ENCODE data around the gene SLC31A1. TPM values are rescaled to one million over a fixed set of nuclear protein-coding genes. Genes with fewer than 3 reads are reported as not detected.

The SLC31A1 gene
- total RNA-seq, 1 experiment from 2014 or later: 34.4 TPM

DNA sequence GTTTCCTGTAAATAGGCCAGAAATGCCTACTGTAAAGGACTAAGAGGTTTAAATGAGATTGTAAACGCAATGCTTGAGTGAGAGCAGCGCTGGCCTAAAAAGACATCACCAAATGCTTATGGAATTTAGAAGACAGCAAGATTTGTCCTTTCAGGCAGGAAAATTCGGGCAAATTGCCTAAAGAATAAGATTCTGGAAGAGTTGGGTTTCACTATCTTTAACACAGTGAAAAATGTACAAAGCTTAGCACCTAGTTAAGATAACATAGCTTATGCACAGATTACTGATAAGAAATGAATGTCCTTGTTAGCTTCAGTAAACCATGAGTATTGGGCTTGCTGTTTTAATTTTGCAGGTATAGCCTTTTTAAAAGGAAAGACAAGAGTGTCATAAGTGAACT lies 4.9 kb upstream of the SLC31A1 start:
- no CpG with 5 or more reads among the region's 3 CpGs for WGBS (ENCODE audit: extremely low coverage, insufficient read length, low lambda C conversion rate)
- no peaks in the 10 kb centered on the region for H3K9me3 ChIP-seq (ENCODE audit: control insufficient read depth, low read depth, low read length)
- TF ChIP-seq, protein P1, sequence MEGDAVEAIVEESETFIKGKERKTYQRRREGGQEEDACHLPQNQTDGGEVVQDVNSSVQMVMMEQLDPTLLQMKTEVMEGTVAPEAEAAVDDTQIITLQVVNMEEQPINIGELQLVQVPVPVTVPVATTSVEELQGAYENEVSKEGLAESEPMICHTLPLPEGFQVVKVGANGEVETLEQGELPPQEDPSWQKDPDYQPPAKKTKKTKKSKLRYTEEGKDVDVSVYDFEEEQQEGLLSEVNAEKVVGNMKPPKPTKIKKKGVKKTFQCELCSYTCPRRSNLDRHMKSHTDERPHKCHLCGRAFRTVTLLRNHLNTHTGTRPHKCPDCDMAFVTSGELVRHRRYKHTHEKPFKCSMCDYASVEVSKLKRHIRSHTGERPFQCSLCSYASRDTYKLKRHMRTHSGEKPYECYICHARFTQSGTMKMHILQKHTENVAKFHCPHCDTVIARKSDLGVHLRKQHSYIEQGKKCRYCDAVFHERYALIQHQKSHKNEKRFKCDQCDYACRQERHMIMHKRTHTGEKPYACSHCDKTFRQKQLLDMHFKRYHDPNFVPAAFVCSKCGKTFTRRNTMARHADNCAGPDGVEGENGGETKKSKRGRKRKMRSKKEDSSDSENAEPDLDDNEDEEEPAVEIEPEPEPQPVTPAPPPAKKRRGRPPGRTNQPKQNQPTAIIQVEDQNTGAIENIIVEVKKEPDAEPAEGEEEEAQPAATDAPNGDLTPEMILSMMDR (conservative IDR thresholded peaks at IDR 0.05): no peak
- Mint-ChIP-seq H3K27ac (no peak overlapping the region), H3K4me1 (peaks cover 8 to 11% of the 10 kb centered on the region in 2 experiments), H3K27me3 (ENCODE audit: low read depth) (no peaks in the 10 kb centered on the region), H3K36me3 (ENCODE audit: insufficient read depth in 1 of 3, low read depth in 3 of 3) (no peaks in the 10 kb centered on the region; a peak in 1 of 7 replicates), H3K9me3 (no peaks in the 10 kb centered on the region; a peak in 1 of 5 replicates), H3K4me3 (no peak overlapping the region)
- no peak for DNase-seq
- H3K79me1 ChIP-seq (ENCODE audit: insufficient read depth, low read depth, low read length, poor library complexity, severe bottlenecking): no peaks in the 10 kb centered on the region
- no peaks in the 10 kb centered on the region; the same call in 1 of the 2 replicates for H3K4me1 ChIP-seq (ENCODE audit: insufficient read depth, low read length)
- H3K56ac ChIP-seq (ENCODE audit: insufficient read length, low read depth, low read length): no peak overlapping the region
- H2BK120ac ChIP-seq (ENCODE audit: low read depth, low read length, poor library complexity, severe bottlenecking): no peak overlapping the region
- H2BK20ac ChIP-seq (ENCODE audit: low read depth, low read length, poor library complexity, severe bottlenecking): no peak overlapping the region
- no peak overlapping the region for H3K9ac ChIP-seq (ENCODE audit: extremely low read depth, insufficient read length, low read length)
- H2AFZ ChIP-seq (ENCODE audit: low read length): no peak overlapping the region
- no peaks in the 10 kb centered on the region for H3K27me3 ChIP-seq (ENCODE audit: insufficient read depth, low read length)
- H4K5ac ChIP-seq (ENCODE audit: insufficient read length, low read depth, low read length): no peak overlapping the region
- no peak overlapping the region for H3K14ac ChIP-seq (ENCODE audit: insufficient read depth, low read length)
- peaks cover 5% of the 10 kb centered on the region for H3K23me2 ChIP-seq (ENCODE audit: insufficient read length, low read depth, low read length, poor library complexity, severe bottlenecking)
- no peaks in the 10 kb centered on the region for H4K20me1 ChIP-seq (ENCODE audit: control insufficient read depth, insufficient read depth, insufficient read length)
- H3K4ac ChIP-seq (ENCODE audit: low read depth, low read length): no peak overlapping the region
- H3K18ac ChIP-seq (ENCODE audit: insufficient read length, low read depth, low read length): no peak overlapping the region
- H2BK5ac ChIP-seq (ENCODE audit: insufficient read length, low read length): no peak overlapping the region
- no peak overlapping the region for H2BK15ac ChIP-seq (ENCODE audit: low read depth, low read length)
- no peak overlapping the region for H3K27ac ChIP-seq (ENCODE audit: insufficient read length, low read depth, low read length)
- H4K8ac ChIP-seq (replicated peaks; ENCODE audit: insufficient read length, low read depth, low read length): no peak overlapping the region
- no peak overlapping the region for H3T11ph ChIP-seq (ENCODE audit: low read length)
- H4K91ac ChIP-seq (ENCODE audit: insufficient read length, low read depth, low read length): no peak overlapping the region
- no peak overlapping the region for H2BK12ac ChIP-seq (ENCODE audit: insufficient read length, low read depth, low read length)
- peaks cover 11% of the 10 kb centered on the region for H3K79me2 ChIP-seq (ENCODE audit: insufficient read depth, low read length)
- H3K23ac ChIP-seq (ENCODE audit: insufficient read length, low read depth, low read length): no peak overlapping the region
- H3K4me2 ChIP-seq (ENCODE audit: insufficient read depth, insufficient read length, low read length): no peak overlapping the region
- H2AK5ac ChIP-seq (ENCODE audit: insufficient read length, low read length): no peak overlapping the region

All from H9 (cell line).